Islet precursor cell (in vitro differentiated cells): Measurements from ENCODE around the gene ANK2.
A peak's percentile ranks its signal among the peaks of the same experiment; 100 is the strongest.

ENCODE experiments used
- DNase-seq: peaks from one replicate; pipeline ENCODE4 v3.0.0-alpha.2; 2018

Gene ANK2

DNA sequence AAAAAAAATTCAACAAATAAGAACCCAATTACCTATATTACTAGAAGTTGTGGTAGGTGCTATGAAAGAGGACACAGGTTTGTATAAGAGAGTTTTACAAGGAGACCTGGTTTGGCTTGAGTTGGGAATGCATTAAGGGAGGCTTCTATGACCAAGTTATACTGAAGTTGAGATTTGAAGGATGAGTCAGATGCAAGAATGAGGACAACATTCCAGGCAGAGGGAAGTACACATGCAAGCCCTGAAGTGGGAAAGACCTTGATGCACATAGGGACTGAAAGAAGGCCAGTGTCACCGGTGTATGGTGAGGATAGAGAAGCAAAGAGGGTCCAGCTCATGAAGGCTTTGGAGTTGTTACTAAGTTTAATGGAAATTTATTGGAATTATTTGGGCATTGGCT is 52.2 kb downstream of the ANK2 start:
- peak; percentile 67 for DNase-seq

DNA sequence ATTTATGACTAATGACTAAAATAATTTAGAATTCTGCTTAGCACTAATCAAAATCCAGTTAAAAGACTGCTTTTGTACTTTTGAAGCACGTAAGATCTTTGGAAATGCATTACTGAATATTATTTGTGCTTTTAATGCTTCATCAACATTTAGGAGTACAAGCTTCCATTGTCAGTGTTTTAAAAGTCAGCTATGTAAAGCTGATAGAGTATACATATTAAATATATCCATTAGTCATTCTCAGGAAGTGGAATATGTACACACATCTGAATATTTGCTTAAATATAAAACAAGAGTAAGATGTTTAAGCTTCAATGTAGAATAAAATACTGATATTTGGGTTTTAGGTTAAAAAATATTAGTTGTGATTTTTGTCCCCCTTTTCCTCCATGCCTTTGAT is 54.1 kb downstream of the ANK2 start:
- DNase-seq = no peak

DNA sequence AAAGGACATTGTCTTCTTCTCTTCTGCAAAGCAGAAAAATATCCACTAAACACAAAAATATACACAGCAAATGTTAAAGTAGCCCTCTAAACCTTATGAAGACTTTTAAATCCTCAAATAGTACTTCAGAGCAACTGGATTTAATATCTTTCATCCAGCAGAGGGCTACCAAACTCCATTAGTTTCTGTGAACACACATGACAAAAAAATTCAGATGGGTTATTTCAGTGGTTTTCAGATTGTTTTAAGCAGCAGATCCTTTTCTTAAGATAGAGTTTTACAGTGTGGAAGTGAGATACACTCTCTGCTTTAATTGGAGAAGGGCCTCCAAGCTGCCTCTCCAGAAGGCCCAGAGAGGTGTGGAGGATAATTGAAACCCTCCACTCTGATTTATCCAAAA is 56.7 kb downstream of the ANK2 start:
- DNase-seq = no peak

DNA sequence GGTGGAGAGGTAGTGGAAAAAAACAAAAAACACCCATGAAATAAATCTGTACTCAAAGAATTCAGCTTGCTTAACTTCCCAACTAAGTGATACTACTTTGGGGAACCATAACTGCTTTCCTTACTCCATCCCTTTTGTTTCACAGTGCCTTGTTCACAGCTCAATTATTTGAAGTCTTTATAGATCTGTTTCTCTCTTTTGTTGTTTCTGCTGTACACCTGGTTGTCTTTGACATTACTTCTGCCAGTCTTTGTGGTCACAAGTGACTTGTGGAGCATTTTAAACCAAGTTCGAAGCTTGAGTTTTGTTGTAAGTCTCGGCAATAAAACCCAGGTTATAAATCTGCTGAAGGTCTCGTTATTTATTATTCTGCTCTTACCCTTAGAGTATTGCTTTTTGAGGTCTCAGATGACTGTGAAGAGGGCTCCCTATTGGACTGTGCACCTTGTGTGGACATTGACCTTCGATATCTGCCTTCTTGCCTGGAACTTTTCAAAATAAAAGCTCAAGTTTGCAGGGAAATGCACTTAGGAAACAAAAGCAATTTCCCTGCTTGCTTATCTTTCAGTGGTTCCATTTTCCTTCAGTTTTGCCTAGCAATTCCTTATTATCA is 59.8 kb downstream of the ANK2 start:
- DNase-seq = no peak

DNA sequence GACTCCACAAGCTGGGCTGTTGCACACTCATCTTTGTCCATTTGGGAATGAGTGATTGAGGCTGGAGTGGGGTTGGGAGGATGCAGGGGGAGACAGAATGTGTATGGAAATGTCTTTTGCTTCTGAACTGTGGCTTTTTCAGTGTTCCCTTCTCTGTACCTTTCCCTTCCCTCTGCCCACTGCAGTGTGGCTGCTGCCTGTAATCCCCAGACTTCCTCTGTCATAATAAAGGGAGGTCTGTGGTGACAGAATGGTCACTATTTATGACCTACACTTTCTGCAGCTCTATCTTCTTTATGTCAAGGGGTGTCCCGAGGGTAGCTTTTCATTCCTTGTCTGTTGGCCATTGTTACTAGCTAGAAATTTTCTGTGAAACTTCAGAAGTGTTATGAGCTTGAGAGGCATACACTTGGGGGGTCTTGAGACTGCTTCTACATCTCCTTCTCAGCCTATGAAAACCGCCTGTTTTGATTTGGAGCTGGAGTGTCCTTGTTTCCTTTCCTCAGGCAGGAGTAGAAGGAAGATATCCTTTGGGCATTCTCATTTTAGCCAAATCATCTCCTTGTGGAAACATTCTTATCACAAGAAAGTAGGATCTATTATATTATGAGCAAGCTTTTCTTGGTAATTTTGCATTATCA is 63.0 kb downstream of the ANK2 start:
- DNase-seq = no peak

DNA sequence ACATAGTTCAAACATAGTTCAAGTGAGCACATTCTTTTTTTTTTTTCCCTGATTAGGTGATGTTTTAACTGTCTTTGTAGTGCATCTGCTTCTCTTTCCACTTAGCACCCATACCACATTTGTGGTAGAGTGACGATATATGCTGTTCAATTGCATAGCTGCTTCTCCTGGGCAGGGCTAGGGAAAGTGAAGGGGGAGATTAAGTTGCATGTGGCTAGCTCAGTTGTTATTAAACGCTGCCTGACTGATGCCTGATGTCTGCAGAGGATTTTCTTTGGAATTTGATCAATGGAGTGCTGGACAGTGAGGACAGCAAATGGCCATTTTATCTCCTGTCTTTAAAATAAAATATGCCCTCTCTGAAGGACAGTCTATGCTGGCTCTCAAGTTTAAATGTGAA is 63.7 kb downstream of the ANK2 start:
- no peak for DNase-seq

DNA sequence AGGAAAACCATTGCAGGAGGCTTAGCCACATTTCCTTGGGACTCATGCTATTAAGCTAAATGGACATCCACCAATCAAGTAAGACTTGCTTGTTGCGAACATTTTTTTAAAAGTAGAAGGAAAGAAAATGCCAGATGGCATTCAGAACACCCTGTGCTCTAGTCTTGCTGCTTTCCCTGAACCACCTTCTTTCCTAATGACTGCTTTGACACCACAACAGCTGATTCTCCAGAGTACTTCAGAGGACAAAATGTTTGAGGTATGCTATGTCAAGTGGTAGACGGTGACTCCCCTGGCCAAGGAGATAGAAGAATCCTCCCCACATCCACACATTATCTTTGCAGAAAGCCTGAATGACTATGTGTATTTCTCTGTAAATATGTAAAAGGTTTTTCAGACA is 65.4 kb downstream of the ANK2 start:
- DNase-seq = no peak

DNA sequence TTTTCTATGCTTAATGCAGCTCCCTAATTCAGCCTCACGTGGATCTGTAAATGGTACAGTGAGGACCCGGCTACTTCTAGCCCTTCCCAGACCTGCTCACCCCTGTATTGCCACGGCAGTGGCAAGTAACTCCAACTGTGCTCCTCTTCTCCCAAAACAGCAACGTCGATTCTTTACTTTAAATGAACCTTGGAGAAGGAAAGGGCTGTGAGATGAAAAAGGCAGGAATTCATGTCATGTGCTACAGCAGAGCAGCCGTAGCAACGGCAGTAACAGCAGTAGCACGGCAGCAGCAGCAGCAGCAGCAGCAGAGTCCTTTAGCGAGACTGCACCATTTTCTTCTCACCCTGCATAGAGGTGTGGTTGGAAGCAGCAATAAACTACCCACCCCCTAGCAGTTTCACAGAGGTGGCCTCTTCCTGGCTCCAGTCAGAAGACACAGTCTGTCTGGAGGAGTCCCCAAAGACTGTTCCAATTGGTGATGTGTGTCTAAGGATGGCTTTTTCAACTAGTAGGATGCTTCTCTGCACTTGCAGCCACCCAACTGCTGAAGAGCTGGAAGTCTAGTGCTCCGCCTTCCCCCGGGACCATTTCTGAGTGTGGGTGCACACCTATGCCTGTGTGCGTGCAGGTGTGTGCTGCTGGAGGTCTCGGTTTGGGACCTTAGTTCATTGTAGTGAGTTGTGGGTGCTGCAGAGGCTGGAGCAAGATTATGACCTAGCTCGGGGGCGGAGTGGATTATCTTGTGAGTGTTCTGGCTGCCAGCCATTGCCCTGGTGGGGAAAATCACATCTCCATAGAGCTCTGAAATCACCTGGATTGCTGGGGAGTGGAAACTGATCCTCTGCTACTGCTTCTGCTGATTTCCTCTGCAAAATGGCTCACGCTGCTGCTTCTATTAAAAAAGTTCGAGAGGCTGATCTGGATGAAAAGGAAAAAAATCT is 67.2 kb downstream of the ANK2 start:
- DNase-seq = no peak

DNA sequence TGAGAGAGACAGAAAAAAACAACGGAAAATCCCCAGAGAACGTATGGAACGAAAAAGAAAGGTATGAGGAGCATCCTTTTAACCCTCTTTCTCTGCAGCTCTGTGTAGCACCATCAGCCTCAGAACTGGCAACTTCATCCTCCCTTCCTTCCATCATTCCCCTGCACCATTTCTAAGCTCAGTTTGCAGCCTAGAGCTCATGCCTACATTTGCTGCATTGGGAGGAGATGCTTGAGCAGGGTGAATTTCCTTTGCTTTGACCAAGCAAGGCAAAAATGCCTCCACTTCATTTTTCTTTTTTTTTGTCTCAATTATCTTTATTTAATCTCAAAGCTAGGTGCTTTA is 67.9 kb downstream of the ANK2 start:
- DNase-seq = no peak

DNA sequence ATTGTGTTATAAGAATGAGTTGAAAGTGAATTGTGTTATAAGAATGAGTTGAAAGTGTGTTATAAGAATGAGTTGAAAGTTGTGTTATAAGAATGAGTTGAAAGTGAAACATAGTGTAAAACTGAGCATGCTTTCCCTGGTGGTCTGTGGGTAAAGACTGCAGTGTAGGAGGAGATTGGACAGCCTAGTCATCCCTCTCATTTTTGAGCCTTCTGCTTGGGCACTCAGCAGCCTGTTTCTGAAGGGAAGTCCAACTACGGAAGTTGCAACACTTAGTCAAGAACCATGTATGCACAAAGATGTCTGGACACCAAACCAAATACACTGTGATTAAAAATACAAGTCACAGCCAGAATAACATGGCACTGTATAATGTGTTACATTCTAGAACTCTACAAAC is 72.6 kb downstream of the ANK2 start:
- DNase-seq = no peak

DNA sequence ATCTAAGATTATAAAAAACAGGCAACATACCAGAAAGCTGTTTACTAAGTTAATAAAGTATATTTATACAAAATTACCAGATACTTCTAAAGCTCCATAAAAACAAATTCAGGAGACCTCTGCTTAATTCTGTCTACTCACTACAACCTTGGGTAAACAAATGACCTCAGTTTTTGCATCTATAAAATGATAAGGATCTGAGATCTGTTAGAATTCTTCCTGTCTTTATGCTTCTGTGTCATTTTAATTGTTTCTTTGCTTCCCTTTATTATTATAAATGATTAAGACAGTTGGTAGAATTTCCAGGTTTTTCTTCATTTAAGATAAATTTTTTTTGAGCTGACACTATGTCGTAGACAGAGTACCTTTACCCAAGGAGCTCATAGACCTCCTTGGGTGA is 76.0 kb downstream of the ANK2 start:
- DNase-seq = no peak

DNA sequence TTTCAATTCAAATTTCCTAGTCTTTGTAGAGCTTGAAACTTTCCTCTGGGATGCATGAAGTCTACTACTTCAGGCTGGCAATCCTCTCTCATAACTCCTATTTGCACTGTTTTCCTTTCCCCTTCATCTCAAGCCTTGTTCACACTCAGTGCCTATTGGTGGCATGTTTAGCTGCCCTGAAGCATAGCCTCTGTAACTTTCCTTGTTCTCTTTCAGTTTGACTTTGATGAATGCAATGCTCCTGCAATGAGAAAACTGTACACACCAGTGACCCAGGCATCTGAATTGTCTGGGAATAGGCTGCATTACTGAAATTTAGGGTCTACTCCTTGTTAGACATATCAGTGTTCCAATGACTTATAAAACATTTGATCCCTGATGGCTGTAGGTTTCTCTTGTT is 81.7 kb downstream of the ANK2 start:
- DNase-seq = no peak

DNA sequence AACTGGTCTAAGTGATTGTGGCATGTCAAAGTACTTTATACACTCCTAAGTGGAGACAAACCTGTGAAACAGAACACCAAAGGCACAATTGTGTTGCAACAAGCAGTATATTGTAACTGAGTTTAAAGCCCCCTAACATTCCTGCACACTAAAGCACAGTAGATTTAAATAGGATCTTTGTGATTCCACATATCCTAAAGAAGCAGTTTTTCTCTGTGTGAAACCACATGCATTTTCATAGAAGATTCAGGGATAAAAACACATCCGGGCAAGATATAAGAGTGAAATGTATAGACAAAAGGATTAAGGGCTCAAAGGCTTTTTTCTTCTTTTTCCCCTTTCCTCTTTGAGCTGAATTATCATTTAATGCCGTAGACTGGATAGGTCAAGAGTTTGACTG is 82.2 kb downstream of the ANK2 start:
- no peak for DNase-seq

DNA sequence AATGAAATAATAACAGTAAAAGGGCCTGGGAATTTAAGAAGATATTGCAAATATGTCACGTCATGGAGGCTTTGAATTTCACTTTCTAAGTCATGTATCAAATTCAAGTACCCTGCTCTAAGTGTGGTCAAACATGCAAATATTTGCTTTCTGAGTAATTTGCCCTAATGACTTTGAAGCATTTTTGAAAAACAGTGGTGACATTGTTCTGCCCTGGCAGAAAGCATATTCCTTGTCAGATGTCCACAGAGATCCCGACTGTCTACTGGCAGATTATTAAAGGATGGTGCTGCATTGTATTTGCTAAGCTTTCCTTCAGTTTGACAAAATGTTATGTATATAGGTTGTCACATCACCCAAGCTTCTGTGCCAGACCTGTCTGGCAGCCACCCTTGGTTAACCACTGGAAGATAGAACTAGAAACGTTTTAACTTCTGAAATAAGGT is 92.5 kb downstream of the ANK2 start:
- peak; percentile 57 for DNase-seq

DNA sequence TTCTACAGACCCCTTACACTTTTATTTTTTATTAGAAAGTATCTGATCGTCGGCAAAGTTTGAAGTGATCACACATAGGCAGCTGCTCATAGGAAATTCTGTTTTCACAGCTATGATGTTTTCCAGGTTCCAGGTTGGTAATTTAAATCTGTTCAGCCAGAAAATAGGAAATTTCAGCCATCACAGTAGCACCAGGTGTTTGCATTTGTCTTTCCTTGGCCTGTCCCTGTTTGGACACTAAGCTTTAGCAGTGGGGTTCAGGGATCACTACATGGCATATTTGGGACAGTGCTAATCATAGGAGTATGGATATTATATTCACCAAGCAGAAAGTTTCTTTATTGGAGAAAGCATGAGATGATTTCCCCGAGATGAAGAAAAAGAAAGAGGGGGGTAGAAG is 92.9 kb downstream of the ANK2 start:
- no peak for DNase-seq

DNA sequence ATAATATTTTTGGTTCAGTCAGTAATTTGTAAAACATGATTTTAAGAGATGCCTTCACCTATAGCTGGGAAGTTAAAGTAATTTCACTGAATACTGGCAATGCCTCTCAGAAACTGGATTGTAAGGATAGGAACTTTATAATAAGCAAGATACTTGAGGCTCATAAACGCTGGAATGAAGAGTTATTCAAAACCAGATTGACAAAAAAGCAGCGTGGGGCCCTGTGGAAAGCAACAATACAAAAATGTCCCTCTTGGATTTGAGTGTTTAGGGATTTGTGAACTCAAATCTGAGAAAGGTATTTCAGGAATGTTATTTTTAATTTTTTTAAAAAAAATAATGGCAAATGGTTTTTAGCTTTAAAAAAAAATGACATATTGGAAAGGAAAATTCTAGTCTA is 94.6 kb downstream of the ANK2 start:
- no peak for DNase-seq

DNA sequence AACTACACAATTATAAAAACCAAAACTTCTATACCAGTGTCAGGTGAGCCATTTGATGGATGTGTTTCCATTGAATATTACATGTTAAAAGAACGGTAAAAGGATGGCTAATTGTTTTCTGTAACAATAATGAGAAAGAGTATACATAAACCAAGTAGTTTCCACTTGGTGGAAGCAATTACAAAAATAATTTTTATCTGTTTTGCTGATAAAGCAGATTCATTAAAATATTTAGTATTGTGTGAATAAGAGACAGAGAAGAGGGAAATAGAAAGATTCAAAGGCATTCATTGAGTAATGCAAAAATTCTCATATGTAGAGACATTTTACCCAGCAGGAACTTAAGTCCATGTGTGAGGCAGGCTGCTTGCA is 95.7 kb downstream of the ANK2 start:
- no peak for DNase-seq

DNA sequence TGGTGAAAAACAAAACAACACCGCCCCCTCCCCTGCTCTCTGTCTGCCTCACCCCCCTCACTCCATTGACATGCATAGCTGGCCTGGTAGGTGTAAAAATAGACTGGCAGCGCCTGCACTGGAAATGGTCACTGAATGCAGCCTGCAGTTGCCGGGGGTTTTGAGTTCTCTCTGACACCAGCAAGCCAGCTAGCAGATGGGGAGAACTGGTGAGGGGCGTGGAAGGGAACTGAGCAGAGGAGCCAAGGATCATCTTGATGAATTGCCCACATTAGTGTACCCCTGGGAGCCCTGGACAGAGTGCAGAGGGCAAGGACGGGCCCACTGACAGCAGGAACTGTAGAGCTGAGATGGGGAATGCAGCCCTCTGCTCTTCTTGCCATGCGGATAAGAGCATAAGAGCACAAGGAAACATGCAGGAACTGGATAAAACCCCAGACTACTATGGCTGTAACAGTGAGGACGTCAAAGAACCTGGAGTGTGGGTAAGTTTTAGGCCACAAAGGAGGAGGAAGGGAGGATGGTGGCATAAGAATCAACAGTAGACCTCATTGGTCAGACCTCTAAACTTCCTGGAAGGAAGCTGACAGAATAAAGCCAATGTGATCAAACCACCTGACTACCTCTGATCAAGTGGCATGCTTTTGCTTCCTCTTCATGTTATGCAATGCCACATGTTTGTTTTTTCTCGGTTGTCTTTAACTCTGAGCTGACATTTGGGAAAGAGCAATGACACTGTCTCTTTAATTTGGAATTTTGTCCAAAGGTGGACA is 96.3 kb downstream of the ANK2 start:
- peak; percentile 86 for DNase-seq

DNA sequence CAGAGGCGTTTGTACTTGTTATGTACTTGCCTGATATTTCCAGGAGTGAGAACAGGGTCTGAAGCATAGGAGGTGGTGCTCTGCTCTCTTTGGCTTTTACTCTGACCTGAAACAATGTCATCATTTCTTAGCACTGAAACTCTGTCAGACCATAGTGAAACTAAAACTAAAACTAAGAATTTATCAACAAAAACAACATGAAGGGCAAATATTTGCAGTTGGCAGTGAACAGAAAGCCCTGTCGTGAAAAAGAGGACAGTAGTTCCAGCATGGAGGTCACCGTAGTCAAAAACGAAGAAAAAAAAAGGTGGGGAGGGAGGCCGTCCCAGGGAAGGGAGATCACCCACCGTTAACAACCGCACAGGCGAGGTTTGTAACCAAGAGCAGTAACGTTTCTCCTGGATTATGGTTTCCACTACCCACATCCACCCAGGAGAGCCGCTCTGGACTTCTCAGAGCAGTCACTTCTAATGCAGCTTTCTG is 97.5 kb downstream of the ANK2 start:
- no peak for DNase-seq

DNA sequence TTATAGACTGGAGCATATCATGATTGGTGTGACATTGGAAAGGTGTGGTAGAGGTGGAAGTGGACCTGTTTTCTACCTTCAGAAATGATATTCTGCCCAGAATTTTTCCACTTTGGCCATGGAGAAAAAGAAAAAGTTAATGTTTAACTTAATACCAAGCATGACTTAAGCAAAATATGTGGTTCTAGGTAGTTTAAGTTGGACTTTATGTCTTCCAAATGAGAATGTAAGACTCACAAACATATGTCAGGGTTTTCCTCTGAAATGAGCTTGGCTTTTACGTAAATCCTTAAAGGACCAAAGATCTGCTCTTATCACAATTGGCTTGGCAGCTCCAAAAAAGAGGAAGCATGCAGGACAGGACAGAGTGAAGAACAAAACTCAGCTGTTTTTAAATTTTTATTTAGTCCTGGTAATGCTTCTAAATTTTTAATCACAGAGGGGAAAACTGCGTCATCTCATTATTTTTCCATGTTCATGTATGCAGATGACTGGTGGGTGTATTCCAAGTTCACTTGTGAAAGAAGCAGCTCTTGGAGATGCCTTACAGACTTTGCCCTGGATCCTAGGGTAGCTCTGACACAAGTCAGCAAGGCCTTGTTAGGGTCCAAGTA is 98.2 kb downstream of the ANK2 start:
- DNase-seq = no peak

DNA sequence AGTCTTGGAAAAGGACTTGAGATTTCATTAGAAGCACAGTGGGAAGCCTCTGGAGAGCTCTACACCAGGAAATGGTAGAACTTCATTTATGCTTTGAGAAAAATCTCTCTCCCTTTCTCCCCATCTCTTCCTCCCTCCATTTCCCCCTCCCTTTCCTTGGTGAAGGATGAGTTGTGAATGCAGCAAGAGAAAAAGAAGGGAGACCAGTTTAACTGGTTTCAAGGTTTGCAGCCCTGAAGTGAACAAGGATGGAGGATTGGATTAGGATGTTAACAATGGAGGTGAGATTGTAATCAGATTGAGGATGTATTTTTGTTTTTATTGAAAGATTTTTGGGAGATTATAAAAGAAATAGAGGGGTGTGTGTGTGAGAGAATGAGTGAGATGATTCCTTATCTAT is 99.5 kb downstream of the ANK2 start:
- DNase-seq = no peak

DNA sequence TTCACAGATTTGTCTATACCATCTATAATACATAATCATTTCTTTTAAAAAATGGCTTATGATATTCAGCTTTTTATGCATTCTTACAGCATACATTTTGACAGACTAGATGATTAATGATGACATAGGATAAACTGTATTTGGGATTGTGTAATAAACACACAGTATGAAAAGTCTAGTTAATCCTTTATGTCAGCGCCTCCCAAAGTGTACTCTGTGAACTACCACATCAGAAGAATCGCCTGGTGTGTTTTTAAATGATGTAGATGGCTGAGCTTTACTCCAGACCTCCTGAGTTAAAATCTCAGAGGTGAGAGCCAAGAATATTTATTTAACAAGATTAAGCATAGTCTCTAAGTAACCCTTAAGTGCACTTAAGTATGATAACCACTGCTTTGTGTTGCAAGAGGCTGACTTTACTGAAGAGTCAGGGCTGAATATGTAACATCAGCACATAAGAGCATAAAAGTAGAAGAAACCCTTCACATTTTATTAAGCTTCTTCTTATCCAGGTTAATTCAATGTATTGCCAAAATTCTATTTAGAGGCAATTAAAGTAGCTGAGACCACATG is 104.2 kb downstream of the ANK2 start:
- no peak for DNase-seq

DNA sequence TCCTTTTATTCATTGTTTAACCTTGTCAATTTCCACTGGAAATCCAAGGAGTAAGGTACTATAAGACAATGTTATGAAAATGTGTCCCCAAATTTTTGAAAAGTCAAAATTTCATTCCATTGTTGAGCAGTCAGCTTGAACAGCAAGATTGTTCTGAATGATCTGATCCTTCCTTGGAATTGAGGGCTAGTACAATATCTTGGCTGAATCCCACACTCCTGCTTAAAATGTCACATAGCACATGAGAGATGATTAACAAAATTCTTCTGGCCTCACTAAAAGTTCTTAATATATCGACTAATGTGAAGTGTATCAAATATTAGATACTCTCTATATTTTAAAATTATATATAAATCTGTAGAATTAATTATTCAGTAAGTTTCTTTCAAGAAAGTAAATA is 104.8 kb downstream of the ANK2 start:
- no peak for DNase-seq
